Myometrial cell (primary cell): Measurements from ENCODE around the gene CLBA1. TPM values are rescaled to one million over a fixed set of nuclear protein-coding genes. Genes with fewer than 3 reads are reported as not detected.

Experiments
- total RNA-seq: library from RNA; depleted of rRNA; stranded (reverse); fragments of >200 nt; gene quantifications from 2 replicates; pipeline ENCODE4 v1.2.3, GENCODE V29; 2015

Gene CLBA1
- 5.2 and 8.3 TPM in 2 replicates for total RNA-seq

GRCh38 chr14:104985675-104986486 is at the start of gene CLBA1:
CLBA1 (plus strand) TSS chr14:104985788; CDS start chr14:104986432, 644 bp downstream.

GRCh38 chr14:104977681-104978653 is 7.6 kb upstream of the CLBA1 start, which contains the start of gene AHNAK2:
AHNAK2 (minus strand) TSS chr14:104978374; CDS start chr14:104978237, 137 bp downstream.

GRCh38 chr14:105020815-105021655 is 35.4 kb downstream of the CLBA1 start, which contains the start of gene CDCA4:
CDCA4 (minus strand) TSS chr14:105021083; CDS start chr14:105011929, 9,154 bp downstream.

Other genes with a start within 250 kb of the CLBA1 start
- gene SIVA1, start 232.6 kb upstream of the CLBA1 start, total RNA-seq: 145 and 384 TPM in 2 replicates
- gene AKT1, start 190.0 kb upstream of the CLBA1 start, total RNA-seq: 160 and 169 TPM in 2 replicates
- gene ZBTB42, start 184.7 kb upstream of the CLBA1 start, total RNA-seq: 1.6 and 2.3 TPM in 2 replicates
- 19.6 and 21.4 TPM in 2 replicates for gene CEP170B, start 120.5 kb upstream of the CLBA1 start, total RNA-seq
- gene PLD4, start 60.9 kb upstream of the CLBA1 start, total RNA-seq: not detected in 2 replicates
- gene AHNAK2, start 7.4 kb upstream of the CLBA1 start, total RNA-seq: 22.5 and 26.1 TPM in 2 replicates
- gene CDCA4, start 35.3 kb downstream of the CLBA1 start, total RNA-seq: 20.5 and 22.7 TPM in 2 replicates
- gene GPR132, start 79.6 kb downstream of the CLBA1 start, total RNA-seq: not detected in 2 replicates
- gene JAG2, start 183.0 kb downstream of the CLBA1 start, total RNA-seq: 0.53 and 0.58 TPM in 2 replicates
- 23.7 and 43.0 TPM in 2 replicates for gene NUDT14, start 195.5 kb downstream of the CLBA1 start, total RNA-seq